Measurements from ENCODE around the gene MRTFA. TPM values are rescaled to one million over a fixed set of nuclear protein-coding genes. Genes with fewer than 3 reads are reported as not detected.
A peak's percentile ranks its signal among the peaks of the same experiment; 100 is the strongest.

MRTFA gene
- total RNA-seq, 4 donors from 2014 or later, result 81.4 to 210 (median 122) TPM

DNA sequence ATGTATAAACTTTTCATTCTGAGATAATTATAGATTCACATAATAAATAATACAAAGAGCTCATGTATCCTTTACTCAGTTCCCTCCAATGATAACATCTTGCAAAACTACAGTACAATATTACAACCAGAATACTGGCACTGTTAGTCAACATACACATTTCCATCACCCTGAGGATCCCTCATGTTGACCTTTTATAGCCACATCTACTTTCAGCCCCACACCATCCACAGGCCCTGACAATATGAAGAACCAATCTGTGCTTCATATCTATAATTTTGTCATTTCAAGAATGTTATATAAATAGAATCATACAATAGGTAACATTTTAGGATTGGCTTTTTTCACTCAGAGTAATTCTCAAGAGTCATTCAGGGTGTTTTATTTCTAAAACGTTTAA lies 115.5 kb downstream of the MRTFA start:
- DNase-seq, result no peak
- intact Hi-C loops (cut with DNase I), result loop anchor here (10.0 kb wide), 1 partner anchor 114 kb away; the partner anchor contains the start of gene MRTFA
- WGBS, 2 donors, result 66 to 74% methylated on average over 1 of the region's 1 CpG
- no peaks in the 10 kb centered on the region for H3K27me3 ChIP-seq
- peaks cover 28 to 42% of the 10 kb centered on the region in 2 donors for H3K4me1 ChIP-seq
- no peaks in the 10 kb centered on the region for H3K9me3 ChIP-seq
- H3K4me3 ChIP-seq (replicated peaks in 1 of 3), result no peak overlapping the region
- H3K36me3 ChIP-seq, result no peaks in the 10 kb centered on the region
- TF ChIP-seq, protein P1, sequence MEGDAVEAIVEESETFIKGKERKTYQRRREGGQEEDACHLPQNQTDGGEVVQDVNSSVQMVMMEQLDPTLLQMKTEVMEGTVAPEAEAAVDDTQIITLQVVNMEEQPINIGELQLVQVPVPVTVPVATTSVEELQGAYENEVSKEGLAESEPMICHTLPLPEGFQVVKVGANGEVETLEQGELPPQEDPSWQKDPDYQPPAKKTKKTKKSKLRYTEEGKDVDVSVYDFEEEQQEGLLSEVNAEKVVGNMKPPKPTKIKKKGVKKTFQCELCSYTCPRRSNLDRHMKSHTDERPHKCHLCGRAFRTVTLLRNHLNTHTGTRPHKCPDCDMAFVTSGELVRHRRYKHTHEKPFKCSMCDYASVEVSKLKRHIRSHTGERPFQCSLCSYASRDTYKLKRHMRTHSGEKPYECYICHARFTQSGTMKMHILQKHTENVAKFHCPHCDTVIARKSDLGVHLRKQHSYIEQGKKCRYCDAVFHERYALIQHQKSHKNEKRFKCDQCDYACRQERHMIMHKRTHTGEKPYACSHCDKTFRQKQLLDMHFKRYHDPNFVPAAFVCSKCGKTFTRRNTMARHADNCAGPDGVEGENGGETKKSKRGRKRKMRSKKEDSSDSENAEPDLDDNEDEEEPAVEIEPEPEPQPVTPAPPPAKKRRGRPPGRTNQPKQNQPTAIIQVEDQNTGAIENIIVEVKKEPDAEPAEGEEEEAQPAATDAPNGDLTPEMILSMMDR (IDR thresholded peaks at IDR 0.05), result no peak
- no peak for TF ChIP-seq POLR2A (IDR thresholded peaks at IDR 0.05)
- H3K27ac ChIP-seq, result no peak overlapping the region

GRCh38 chr22:40520562-40520961 lies 116.0 kb downstream of the MRTFA start:
- Histone ChIP-seq H3K4me3 (replicated peaks in 1 of 3) (no peak overlapping the region), H3K4me1 (peaks cover 26 to 42% of the 10 kb centered on the region in 2 donors), H3K9me3 (no peaks in the 10 kb centered on the region), H3K36me3 (no peaks in the 10 kb centered on the region), H3K27ac (no peak overlapping the region), H3K27me3 (no peaks in the 10 kb centered on the region)
- WGBS, 2 donors, result 97% methylated on average over 2 of the region's 2 CpGs
- TF ChIP-seq, protein P1 (IDR thresholded peaks at IDR 0.05), result no peak
- no peak for TF ChIP-seq POLR2A (IDR thresholded peaks at IDR 0.05)
- DNase-seq, result no peak
- intact Hi-C loops (cut with DNase I), result loop anchor here (10.0 kb wide), 1 partner anchor 114 kb away; the partner anchor contains the start of gene MRTFA

GRCh38 chr22:40519948-40520331 lies 116.6 kb downstream of the MRTFA start:
- TF ChIP-seq, protein P1 (IDR thresholded peaks at IDR 0.05), result no peak
- TF ChIP-seq POLR2A (IDR thresholded peaks at IDR 0.05), result no peak
- WGBS, 2 donors, result 92 to 94% methylated on average over 3 of the region's 3 CpGs
- DNase-seq, result no peak

GRCh38 chr22:40519284-40519947 lies 117.1 kb downstream of the MRTFA start:
- no peak overlapping the region for H3K4me3 ChIP-seq (replicated peaks in 1 of 3)
- no peaks in the 10 kb centered on the region for H3K36me3 ChIP-seq
- no peak for TF ChIP-seq POLR2A (IDR thresholded peaks at IDR 0.05)
- TF ChIP-seq, protein P1 (IDR thresholded peaks at IDR 0.05), result no peak
- WGBS, 2 donors, result 49 to 56% methylated on average over 5 of the region's 5 CpGs
- no peaks in the 10 kb centered on the region for H3K9me3 ChIP-seq
- peak overlapping the region in 2 of 3 donors; percentile 26 to 43 for H3K27ac ChIP-seq
- H3K4me1 ChIP-seq, result peaks cover 18 to 37% of the 10 kb centered on the region in 2 donors
- no peaks in the 10 kb centered on the region for H3K27me3 ChIP-seq
- intact Hi-C loops (cut with DNase I), result no loop called here
- no peak for DNase-seq

More at GRCh38 chr22:40519948-40520331, 116.6 kb downstream of the MRTFA start:
- no peaks in the 10 kb centered on the region for H3K27me3 ChIP-seq
- H3K36me3 ChIP-seq, result no peaks in the 10 kb centered on the region
- no peaks in the 10 kb centered on the region for H3K9me3 ChIP-seq
- intact Hi-C loops (cut with DNase I), result loop anchor here (10.0 kb wide), 1 partner anchor 115 kb away; the partner anchor contains the start of gene MRTFA
- H3K27ac ChIP-seq, result peak overlapping the region in 1 of 3 donors; percentile 43
- peaks cover 23 to 42% of the 10 kb centered on the region in 2 donors for H3K4me1 ChIP-seq
- H3K4me3 ChIP-seq (replicated peaks in 1 of 3), result no peak overlapping the region

GRCh38 chr22:40518840-40519239 lies 117.7 kb downstream of the MRTFA start:
- Histone ChIP-seq H3K27me3 (no peaks in the 10 kb centered on the region), H3K36me3 (no peaks in the 10 kb centered on the region), H3K4me1 (peaks cover 12 to 31% of the 10 kb centered on the region in 2 donors), H3K4me3 (replicated peaks in 1 of 3) (no peak overlapping the region), H3K9me3 (no peaks in the 10 kb centered on the region), H3K27ac (no peak overlapping the region)
- DNase-seq, result no peak
- 87 to 95% methylated on average over 4 of the region's 4 CpGs for WGBS, 2 donors
- no peak for TF ChIP-seq POLR2A (IDR thresholded peaks at IDR 0.05)
- TF ChIP-seq, protein P1 (IDR thresholded peaks at IDR 0.05), result no peak
- intact Hi-C loops (cut with DNase I), result no loop called here

Measured in thyroid gland (tissue), 4 donors.